ENCODE measurements around the gene ERCC6L2. TPM values are rescaled to one million over a fixed set of nuclear protein-coding genes. Genes with fewer than 3 reads are reported as not detected.

Gene ERCC6L2
- total and polyA plus RNA-seq, 10 of the 15 experiments (the other 5 are each of a cell fraction or from before 2014, with no cell fraction given) = 8.1 to 45.0 (median 22.6) TPM

GRCh38 chr9:95910023-95910707 lies 34.7 kb downstream of the ERCC6L2 start:
- 97% methylated on average over 3 of the region's 3 CpGs for WGBS (ENCODE audit: insufficient coverage, insufficient replicate concordance, low lambda C conversion rate, missing lambda C conversion rate)
- TF ChIP-seq CREM (IDR thresholded peaks at IDR 0.05; ENCODE audit: low read depth) = no peak
- no peak for TF ChIP-seq ZNF592 (IDR thresholded peaks at IDR 0.05)
- TF ChIP-seq SMARCA5 (IDR thresholded peaks at IDR 0.05) = no peak
- no peak for TF ChIP-seq FOXK2 (IDR thresholded peaks at IDR 0.05)
- TF ChIP-seq SMAD1 (IDR thresholded peaks at IDR 0.05; ENCODE audit: low read depth, partially characterized antibody) = no peak
- TF ChIP-seq TCF12 (IDR thresholded peaks at IDR 0.05; ENCODE audit: low read depth, low read length) = no peak
- no peak for TF ChIP-seq NFXL1 (IDR thresholded peaks at IDR 0.05; ENCODE audit: borderline replicate concordance)
- no peak for TF ChIP-seq CBX3 (IDR thresholded peaks at IDR 0.05; ENCODE audit: borderline replicate concordance, low read depth)
- TF ChIP-seq ZNF622 (IDR thresholded peaks at IDR 0.05) = no peak
- TF ChIP-seq MEF2B (IDR thresholded peaks at IDR 0.05; ENCODE audit: partially characterized antibody, poor library complexity, severe bottlenecking) = no peak
- TF ChIP-seq SUPT20H (IDR thresholded peaks at IDR 0.05; ENCODE audit: borderline replicate concordance, control insufficient read depth, low read depth, low read length) = no peak
- TF ChIP-seq ZBTB4 (CRISPR knock-in tag; IDR thresholded peaks at IDR 0.05) = no peak
- no peak for TF ChIP-seq IKZF2 (IDR thresholded peaks at IDR 0.05)
- no peak for TF ChIP-seq FOXM1 (IDR thresholded peaks at IDR 0.05; ENCODE audit: low read depth, low read length)
- Histone ChIP-seq H4K20me1 (ENCODE audit: control insufficient read depth, insufficient read depth) (no peaks in the 10 kb centered on the region; the same call in 1 of the 2 replicates), H3K4me3 (no peak overlapping the region), H2AFZ (ENCODE audit: control insufficient read depth, low read depth, low read length) (no peak overlapping the region), H3K36me3 (ENCODE audit: control insufficient read depth in 2 of 2, insufficient read depth in 2 of 2, low read length in 1 of 2) (no peaks in the 10 kb centered on the region; a peak in 1 of 4 replicates), H3K4me2 (ENCODE audit: control insufficient read depth, insufficient read depth) (no peak overlapping the region), H3K79me2 (ENCODE audit: control insufficient read depth, insufficient read depth, low read length) (no peaks in the 10 kb centered on the region), H3K27me3 (replicated peaks in 1 of 2; ENCODE audit: control insufficient read depth in 2 of 2, insufficient read depth in 2 of 2, low read length in 1 of 2) (no peaks in the 10 kb centered on the region), H3K9ac (ENCODE audit: control insufficient read depth, insufficient read depth, low read length) (no peak overlapping the region), H3K9me3 (replicated peaks; ENCODE audit: control insufficient read depth, insufficient read depth, low read length) (no peaks in the 10 kb centered on the region), H3K4me1 (ENCODE audit: control insufficient read depth, insufficient read depth, low read length) (no peaks in the 10 kb centered on the region), H3K27ac (ENCODE audit: control insufficient read depth, insufficient read depth) (no peak overlapping the region)
- intact Hi-C loops (cut with micrococcal nuclease; ENCODE audit: unreplicated experiment) = no loop called here
- ATAC-seq (no peak), FAIRE-seq (no peak), DNase-seq (ENCODE audit: low read depth, low spot score) (no peak)
- ChIA-PET POLR2A (no interaction called here), SMC1A (ENCODE audit: uncharacterized antibody, unreplicated experiment) (interaction anchor here (0.6 to 1.4 kb wide), 9 partner anchors 11 to 574 kb away, joined by 3 to 4 read pairs (median 3); partner anchors contain the start of gene ERCC6L2), CTCF (interaction anchor here (1.5 to 1.6 kb wide), 2 partner anchors 85 to 307 kb away, joined by 3 to 4 read pairs; no protein-coding TSS in a partner anchor), RAD21 (ENCODE audit: unreplicated experiment) (interaction anchor here (1.4 to 1.5 kb wide), 2 partner anchors 36 to 183 kb away, joined by 3 read pairs; no protein-coding TSS in a partner anchor)
- in situ Hi-C loops (cut with MboI) = no loop called here
- no TSS peak for BruUV-seq (replicated peaks)

All from GM12878 (cell line).